ENCODE data around the gene EFCAB11.

Gene EFCAB11

DNA sequence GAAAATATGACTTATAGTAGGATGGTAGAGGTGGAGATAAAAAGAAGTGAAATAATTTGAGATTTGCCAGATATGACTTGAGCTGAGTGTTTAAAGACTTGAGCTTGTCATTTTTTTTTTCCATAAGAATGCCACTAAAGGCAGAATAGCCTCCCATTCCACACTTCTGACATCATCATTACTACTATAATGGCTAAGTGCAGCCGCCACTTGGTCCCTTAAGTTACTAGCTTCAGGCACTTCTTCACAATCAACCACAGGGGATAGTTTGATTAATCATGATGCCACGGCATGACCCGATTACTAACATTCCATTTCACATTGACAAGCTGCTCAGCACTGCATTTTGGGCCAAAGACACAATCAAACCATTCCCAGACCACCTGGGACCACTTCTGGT, 127.9 kb downstream of the EFCAB11 start:
- Histone ChIP-seq H3K4me3 (ENCODE audit: low read length) (no peak overlapping the region), H3F3A (ENCODE audit: control insufficient read depth, insufficient read depth) (no peaks in the 10 kb centered on the region), H4K20me1 (ENCODE audit: control insufficient read depth, insufficient read depth, low read depth, low read length) (no peaks in the 10 kb centered on the region), H3K9me2 (replicated peaks; ENCODE audit: control insufficient read depth, low read length) (no peaks in the 10 kb centered on the region), H3K36me3 (ENCODE audit: control insufficient read depth, low read length) (no peaks in the 10 kb centered on the region), H3K27me3 (ENCODE audit: control insufficient read depth, low read length) (no peaks in the 10 kb centered on the region), H3K4me2 (ENCODE audit: low read length) (no peak overlapping the region), H3K79me2 (ENCODE audit: control insufficient read depth, low read length) (no peaks in the 10 kb centered on the region), H3K4me1 (ENCODE audit: control insufficient read depth, low read length) (no peaks in the 10 kb centered on the region), H3K9me3 (ENCODE audit: control insufficient read depth, insufficient read depth, low read length) (no peaks in the 10 kb centered on the region), H3K27ac (ENCODE audit: low read depth, low read length) (no peak overlapping the region)
- TF ChIP-seq EZH2phosphoT487 (IDR thresholded peaks at IDR 0.05; ENCODE audit: borderline replicate concordance, low read length) = no peak
- TF ChIP-seq, protein P1, sequence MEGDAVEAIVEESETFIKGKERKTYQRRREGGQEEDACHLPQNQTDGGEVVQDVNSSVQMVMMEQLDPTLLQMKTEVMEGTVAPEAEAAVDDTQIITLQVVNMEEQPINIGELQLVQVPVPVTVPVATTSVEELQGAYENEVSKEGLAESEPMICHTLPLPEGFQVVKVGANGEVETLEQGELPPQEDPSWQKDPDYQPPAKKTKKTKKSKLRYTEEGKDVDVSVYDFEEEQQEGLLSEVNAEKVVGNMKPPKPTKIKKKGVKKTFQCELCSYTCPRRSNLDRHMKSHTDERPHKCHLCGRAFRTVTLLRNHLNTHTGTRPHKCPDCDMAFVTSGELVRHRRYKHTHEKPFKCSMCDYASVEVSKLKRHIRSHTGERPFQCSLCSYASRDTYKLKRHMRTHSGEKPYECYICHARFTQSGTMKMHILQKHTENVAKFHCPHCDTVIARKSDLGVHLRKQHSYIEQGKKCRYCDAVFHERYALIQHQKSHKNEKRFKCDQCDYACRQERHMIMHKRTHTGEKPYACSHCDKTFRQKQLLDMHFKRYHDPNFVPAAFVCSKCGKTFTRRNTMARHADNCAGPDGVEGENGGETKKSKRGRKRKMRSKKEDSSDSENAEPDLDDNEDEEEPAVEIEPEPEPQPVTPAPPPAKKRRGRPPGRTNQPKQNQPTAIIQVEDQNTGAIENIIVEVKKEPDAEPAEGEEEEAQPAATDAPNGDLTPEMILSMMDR (IDR thresholded peaks at IDR 0.05; ENCODE audit: low read depth, low read length, poor library complexity, severe bottlenecking) = no peak

DNA sequence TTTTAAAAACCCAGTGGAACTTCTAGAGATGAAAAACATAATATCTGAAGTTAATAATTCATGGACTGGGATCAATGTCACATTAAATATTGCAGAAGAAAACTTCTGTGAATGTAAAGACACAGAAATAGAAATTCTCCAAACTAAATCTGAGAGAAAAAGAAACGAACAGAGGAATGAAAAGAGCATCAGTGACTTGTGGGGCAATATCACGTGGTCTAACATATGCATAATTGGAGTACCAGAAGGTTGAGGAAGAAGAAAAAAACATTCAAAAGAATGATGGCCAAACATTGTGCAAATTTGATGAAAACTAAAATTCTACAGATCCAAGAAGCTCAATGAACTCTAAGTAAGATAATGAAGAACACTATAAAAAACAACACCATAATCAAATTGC, 130.8 kb downstream of the EFCAB11 start:
- no peaks in the 10 kb centered on the region for H4K20me1 ChIP-seq (ENCODE audit: control insufficient read depth, insufficient read depth, low read depth, low read length)
- TF ChIP-seq, protein P1 (IDR thresholded peaks at IDR 0.05; ENCODE audit: low read depth, low read length, poor library complexity, severe bottlenecking) = no peak
- no peak for TF ChIP-seq EZH2phosphoT487 (IDR thresholded peaks at IDR 0.05; ENCODE audit: borderline replicate concordance, low read length)
- no peak overlapping the region for H3K4me2 ChIP-seq (ENCODE audit: low read length)
- H3K27me3 ChIP-seq (ENCODE audit: control insufficient read depth, low read length) = no peaks in the 10 kb centered on the region
- H3K9me2 ChIP-seq (replicated peaks; ENCODE audit: control insufficient read depth, low read length) = no peaks in the 10 kb centered on the region
- H3K4me3 ChIP-seq (ENCODE audit: low read length) = no peak overlapping the region
- no peak overlapping the region for H3K27ac ChIP-seq (ENCODE audit: low read depth, low read length)
- no peaks in the 10 kb centered on the region for H3K9me3 ChIP-seq (ENCODE audit: control insufficient read depth, insufficient read depth, low read length)
- no peaks in the 10 kb centered on the region for H3K79me2 ChIP-seq (ENCODE audit: control insufficient read depth, low read length)
- no peaks in the 10 kb centered on the region for H3K4me1 ChIP-seq (ENCODE audit: control insufficient read depth, low read length)
- H3K36me3 ChIP-seq (ENCODE audit: control insufficient read depth, low read length) = no peaks in the 10 kb centered on the region
- no peaks in the 10 kb centered on the region for H3F3A ChIP-seq (ENCODE audit: control insufficient read depth, insufficient read depth)

DNA sequence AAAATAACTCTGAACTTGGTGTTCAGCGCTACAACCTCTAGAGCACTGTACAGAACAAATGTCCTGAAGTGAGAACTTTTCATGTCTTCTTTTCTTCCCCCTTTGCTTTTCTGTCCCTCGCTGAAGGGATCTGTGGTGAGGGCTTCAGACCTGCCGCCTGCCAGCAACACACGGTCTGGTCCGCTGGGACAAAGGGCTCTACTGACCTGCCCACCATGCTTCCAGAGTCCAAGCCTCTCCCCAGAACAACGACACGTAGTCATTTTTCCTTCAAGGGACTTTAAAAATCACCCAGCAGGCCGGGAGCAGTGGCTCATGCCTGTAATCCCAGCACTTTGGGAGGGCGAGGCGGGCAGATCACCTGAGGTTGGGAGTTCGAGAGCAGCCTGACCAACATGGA, 140.4 kb downstream of the EFCAB11 start:
- Histone ChIP-seq H3K9me2 (replicated peaks; ENCODE audit: control insufficient read depth, low read length) (no peaks in the 10 kb centered on the region), H3K9me3 (ENCODE audit: control insufficient read depth, insufficient read depth, low read length) (no peaks in the 10 kb centered on the region), H4K20me1 (ENCODE audit: control insufficient read depth, insufficient read depth, low read depth, low read length) (no peaks in the 10 kb centered on the region), H3K27me3 (ENCODE audit: control insufficient read depth, low read length) (no peaks in the 10 kb centered on the region), H3K4me2 (ENCODE audit: low read length) (no peak overlapping the region), H3K36me3 (ENCODE audit: control insufficient read depth, low read length) (no peaks in the 10 kb centered on the region), H3F3A (ENCODE audit: control insufficient read depth, insufficient read depth) (no peaks in the 10 kb centered on the region), H3K27ac (ENCODE audit: low read depth, low read length) (no peak overlapping the region), H3K79me2 (ENCODE audit: control insufficient read depth, low read length) (no peaks in the 10 kb centered on the region), H3K4me3 (ENCODE audit: low read length) (no peak overlapping the region), H3K4me1 (ENCODE audit: control insufficient read depth, low read length) (no peaks in the 10 kb centered on the region)
- TF ChIP-seq, protein P1 (IDR thresholded peaks at IDR 0.05; ENCODE audit: low read depth, low read length, poor library complexity, severe bottlenecking) = no peak

DNA sequence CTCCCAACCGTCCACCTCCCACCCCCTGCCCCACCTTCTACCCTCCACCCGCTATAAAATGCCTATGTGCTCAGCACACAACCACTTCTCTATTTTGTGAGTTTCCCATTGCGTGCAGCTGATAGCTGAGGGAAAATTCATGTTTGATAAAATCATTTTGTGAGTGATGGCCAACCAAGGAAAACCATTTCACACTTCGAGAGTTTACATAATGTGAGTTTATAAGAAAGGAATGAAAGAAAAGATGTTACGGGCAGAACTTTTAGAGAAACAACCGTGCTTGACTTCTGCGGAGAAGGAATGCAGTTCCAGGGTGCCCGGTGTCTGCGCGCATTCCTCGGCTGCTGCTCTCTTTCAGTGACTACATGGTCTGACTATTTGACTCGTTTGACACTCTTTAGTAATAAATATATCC, 140.9 kb downstream of the EFCAB11 start:
- H3K27ac ChIP-seq (ENCODE audit: low read depth, low read length) = no peak overlapping the region
- no peaks in the 10 kb centered on the region for H4K20me1 ChIP-seq (ENCODE audit: control insufficient read depth, insufficient read depth, low read depth, low read length)
- H3K4me3 ChIP-seq (ENCODE audit: low read length) = no peak overlapping the region
- H3K4me2 ChIP-seq (ENCODE audit: low read length) = no peak overlapping the region
- TF ChIP-seq, protein P1 (IDR thresholded peaks at IDR 0.05; ENCODE audit: low read depth, low read length, poor library complexity, severe bottlenecking) = no peak
- no peak for TF ChIP-seq EZH2phosphoT487 (IDR thresholded peaks at IDR 0.05; ENCODE audit: borderline replicate concordance, low read length)
- no peaks in the 10 kb centered on the region for H3K27me3 ChIP-seq (ENCODE audit: control insufficient read depth, low read length)
- no peaks in the 10 kb centered on the region for H3K79me2 ChIP-seq (ENCODE audit: control insufficient read depth, low read length)
- H3K9me2 ChIP-seq (replicated peaks; ENCODE audit: control insufficient read depth, low read length) = no peaks in the 10 kb centered on the region
- H3K36me3 ChIP-seq (ENCODE audit: control insufficient read depth, low read length) = no peaks in the 10 kb centered on the region
- H3K4me1 ChIP-seq (ENCODE audit: control insufficient read depth, low read length) = no peaks in the 10 kb centered on the region
- H3F3A ChIP-seq (ENCODE audit: control insufficient read depth, insufficient read depth) = no peaks in the 10 kb centered on the region
- no peaks in the 10 kb centered on the region for H3K9me3 ChIP-seq (ENCODE audit: control insufficient read depth, insufficient read depth, low read length)
